Esophagus muscularis mucosa (tissue), 4 donors: ENCODE measurements around the gene PLEKHA7. TPM values are rescaled to one million over a fixed set of nuclear protein-coding genes. Genes with fewer than 3 reads are reported as not detected.

Source experiments
- DNase-seq: peaks from one replicate; pipeline ENCODE4 v3.0.0-alpha.2; 2017; ENCODE audit errors: extremely low spot score
- H3K27ac ChIP-seq, 4 donors: fragments of 200-600 bp; sonication (generic); replicated peaks in 1 of 4; 1 replicate in 3 of 4; 2 replicates in 1 of 4; pipeline ENCODE4 v1.5.1; 2016 to 2019; ENCODE audit warnings: mild to moderate bottlenecking in 1 of 4
- H3K27me3 ChIP-seq, 4 donors: fragments of 200-600 bp; sonication (generic); one replicate each; pipeline versions ENCODE4 v1.5.1 to v1.6.0; 2016 to 2019
- H3K36me3 ChIP-seq, 4 donors: fragments of 200-600 bp; sonication (generic); one replicate each; pipeline ENCODE4 v1.5.1; 2016 to 2019
- H3K4me1 ChIP-seq, 4 donors: fragments of 200-600 bp; sonication (generic); one replicate each; pipeline ENCODE4 v1.5.1; 2016 to 2019
- H3K4me3 ChIP-seq, 4 donors: fragments of 200-600 bp; sonication (generic); 1 replicate in 2 of 4; 2 replicates in 2 of 4; pipeline ENCODE4 v1.5.1; 2016 to 2019; ENCODE audit warnings: mild to moderate bottlenecking in 4 of 4, moderate library complexity in 1 of 4
- H3K9me3 ChIP-seq, 4 donors: fragments of 200-600 bp; sonication (generic); 1 replicate in 3 of 4; 2 replicates in 1 of 4; pipeline ENCODE4 v1.5.1; 2016 to 2019
- EP300 ChIP-seq: sonication (generic); formaldehyde crosslinking; IDR thresholded peaks from one replicate; pipeline ENCODE4 v1.6.1; 2017; ENCODE audit warnings: antibody characterized with exemption
- POLR2A ChIP-seq: fragments of 450-650 bp; IDR thresholded peaks from one replicate; pipeline ENCODE4 v1.6.1; 2017; ENCODE audit warnings: antibody characterized with exemption, moderate library complexity, mild to moderate bottlenecking, low read depth
- POLR2AphosphoS5 ChIP-seq, 2 donors: sonication (generic); formaldehyde crosslinking; IDR thresholded peaks; one replicate each; pipeline ENCODE4 v1.6.1; 2017; ENCODE audit warnings: antibody characterized with exemption in 2 of 2
- WGBS: methylation state at CpG from one replicate; pipeline ENCODE4 v1.1.5; 2018; 5-methylcytosine and 5-hydroxymethylcytosine counted together
- intact Hi-C: fragments of 100-400 bp; cut with DNase I; formaldehyde crosslinking; loops from one replicate; pipeline ENCODE4 v1.15.1; 2023
- total RNA-seq, 4 donors: library from RNA; depleted of rRNA; stranded (reverse); fragments of >200 nt; gene quantifications; one replicate each; pipeline versions ENCODE4 v1.1.0 to v1.2.1, GENCODE V29; 2016
- TF ChIP-seq, protein P1 (sequence below), 3 experiments: fragments of 200-600 bp in 2 of 3; fragments of 450-650 bp in 1 of 3; sonication (generic) in 2 of 3; IDR thresholded peaks; one replicate each; pipeline ENCODE4 v1.5.1; 2017 to 2019; ENCODE audit warnings: antibody characterized with exemption in 3 of 3, mild to moderate bottlenecking in 2 of 3, moderate library complexity in 1 of 3

PLEKHA7 gene
- total RNA-seq, 4 donors from 2014 or later: 5.8 to 9.1 (median 7.7) TPM

DNA sequence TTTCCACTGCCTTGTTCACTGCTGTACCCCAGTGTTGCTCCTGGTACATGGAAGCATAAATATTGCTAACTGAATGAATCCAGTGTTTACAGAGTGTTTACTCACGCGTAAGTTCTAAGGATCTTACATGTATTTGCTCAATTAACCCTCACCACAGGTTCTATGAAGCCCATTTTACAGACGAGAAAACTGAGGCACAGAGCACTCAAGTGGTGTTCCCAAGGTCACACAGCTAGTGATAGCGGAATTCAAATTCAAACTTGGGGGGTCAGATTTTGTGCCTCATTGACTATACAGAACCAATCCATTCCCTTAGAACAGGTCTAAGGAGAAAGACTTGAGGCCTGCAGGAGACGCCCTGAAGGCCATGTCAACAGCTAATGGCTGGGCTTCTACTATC lies 72.3 kb downstream of the PLEKHA7 start:
- Histone ChIP-seq H3K4me3 (no peak overlapping the region), H3K27me3 (no peaks in the 10 kb centered on the region), H3K27ac (no peak overlapping the region), H3K36me3 (no peaks in the 10 kb centered on the region), H3K9me3 (no peaks in the 10 kb centered on the region), H3K4me1 (peaks cover 0 to 5% (median 2%) of the 10 kb centered on the region in 4 donors)
- no peak for TF ChIP-seq EP300
- TF ChIP-seq POLR2AphosphoS5 (IDR thresholded peaks at IDR 0.05): no peak
- TF ChIP-seq, protein P1, sequence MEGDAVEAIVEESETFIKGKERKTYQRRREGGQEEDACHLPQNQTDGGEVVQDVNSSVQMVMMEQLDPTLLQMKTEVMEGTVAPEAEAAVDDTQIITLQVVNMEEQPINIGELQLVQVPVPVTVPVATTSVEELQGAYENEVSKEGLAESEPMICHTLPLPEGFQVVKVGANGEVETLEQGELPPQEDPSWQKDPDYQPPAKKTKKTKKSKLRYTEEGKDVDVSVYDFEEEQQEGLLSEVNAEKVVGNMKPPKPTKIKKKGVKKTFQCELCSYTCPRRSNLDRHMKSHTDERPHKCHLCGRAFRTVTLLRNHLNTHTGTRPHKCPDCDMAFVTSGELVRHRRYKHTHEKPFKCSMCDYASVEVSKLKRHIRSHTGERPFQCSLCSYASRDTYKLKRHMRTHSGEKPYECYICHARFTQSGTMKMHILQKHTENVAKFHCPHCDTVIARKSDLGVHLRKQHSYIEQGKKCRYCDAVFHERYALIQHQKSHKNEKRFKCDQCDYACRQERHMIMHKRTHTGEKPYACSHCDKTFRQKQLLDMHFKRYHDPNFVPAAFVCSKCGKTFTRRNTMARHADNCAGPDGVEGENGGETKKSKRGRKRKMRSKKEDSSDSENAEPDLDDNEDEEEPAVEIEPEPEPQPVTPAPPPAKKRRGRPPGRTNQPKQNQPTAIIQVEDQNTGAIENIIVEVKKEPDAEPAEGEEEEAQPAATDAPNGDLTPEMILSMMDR (IDR thresholded peaks at IDR 0.05): no peak
- TF ChIP-seq POLR2A: no peak
- intact Hi-C loops: no loop called here
- 77% methylated on average over 5 of the region's 5 CpGs for WGBS
- no peak for DNase-seq

DNA sequence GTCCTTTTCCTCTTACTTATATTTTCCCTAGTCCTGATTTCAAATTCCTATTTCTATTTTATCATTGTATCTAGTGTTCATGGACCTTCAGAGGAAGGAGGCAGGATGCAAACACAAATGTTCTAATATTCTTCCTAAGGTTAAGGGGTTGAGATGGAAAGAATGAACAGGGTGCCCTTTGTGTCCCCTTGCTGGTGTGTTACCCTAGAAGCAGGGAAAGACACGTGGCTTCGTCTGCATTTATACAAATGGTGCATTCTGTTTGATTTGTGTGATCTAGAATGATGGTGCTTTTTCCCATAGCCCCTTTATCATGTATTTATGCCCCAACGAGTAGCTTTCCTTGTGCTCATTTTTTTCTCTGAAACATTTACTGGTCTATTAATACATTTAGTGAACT lies 76.2 kb downstream of the PLEKHA7 start:
- Histone ChIP-seq H3K36me3 (no peaks in the 10 kb centered on the region), H3K9me3 (no peaks in the 10 kb centered on the region), H3K27ac (no peak overlapping the region), H3K4me1 (peaks cover 20 to 37% (median 28%) of the 10 kb centered on the region in 4 donors), H3K27me3 (no peaks in the 10 kb centered on the region), H3K4me3 (no peak overlapping the region)
- intact Hi-C loops: no loop called here
- TF ChIP-seq, protein P1 (IDR thresholded peaks at IDR 0.05): no peak
- TF ChIP-seq EP300: no peak
- TF ChIP-seq POLR2AphosphoS5 (IDR thresholded peaks at IDR 0.05): no peak
- no peak for TF ChIP-seq POLR2A
- 77% methylated on average over 3 of the region's 3 CpGs for WGBS
- no peak for DNase-seq

DNA sequence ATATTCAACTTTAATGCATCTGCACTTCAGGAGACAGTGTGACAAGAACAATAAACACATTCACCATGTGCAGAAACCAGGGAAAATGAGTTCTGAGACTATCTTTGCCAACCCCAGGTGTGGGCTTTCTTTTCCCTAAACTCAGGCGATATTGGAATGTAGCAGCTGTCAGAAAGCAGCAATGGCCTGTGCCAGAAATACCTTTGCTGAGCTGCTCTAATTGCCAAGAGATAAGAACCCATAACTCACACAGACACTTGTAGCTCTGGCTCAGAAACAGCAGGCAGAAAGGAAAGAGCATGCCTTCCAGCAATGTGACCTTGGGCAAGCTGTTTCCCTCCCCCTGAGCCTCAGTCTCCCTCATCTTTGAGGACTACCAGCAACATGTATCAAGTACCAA lies 77.6 kb downstream of the PLEKHA7 start:
- 30% methylated on average over 1 of the region's 1 CpG for WGBS
- H3K9me3 ChIP-seq: no peaks in the 10 kb centered on the region
- H3K27me3 ChIP-seq: no peaks in the 10 kb centered on the region
- no peaks in the 10 kb centered on the region for H3K36me3 ChIP-seq
- DNase-seq: no peak
- no peak overlapping the region for H3K4me3 ChIP-seq
- no peak for TF ChIP-seq POLR2A
- TF ChIP-seq POLR2AphosphoS5 (IDR thresholded peaks at IDR 0.05): no peak
- no peak for TF ChIP-seq EP300
- TF ChIP-seq, protein P1 (IDR thresholded peaks at IDR 0.05): no peak
- no peak overlapping the region for H3K27ac ChIP-seq
- peaks cover 22 to 38% (median 28%) of the 10 kb centered on the region in 4 donors for H3K4me1 ChIP-seq
- intact Hi-C loops: no loop called here

DNA sequence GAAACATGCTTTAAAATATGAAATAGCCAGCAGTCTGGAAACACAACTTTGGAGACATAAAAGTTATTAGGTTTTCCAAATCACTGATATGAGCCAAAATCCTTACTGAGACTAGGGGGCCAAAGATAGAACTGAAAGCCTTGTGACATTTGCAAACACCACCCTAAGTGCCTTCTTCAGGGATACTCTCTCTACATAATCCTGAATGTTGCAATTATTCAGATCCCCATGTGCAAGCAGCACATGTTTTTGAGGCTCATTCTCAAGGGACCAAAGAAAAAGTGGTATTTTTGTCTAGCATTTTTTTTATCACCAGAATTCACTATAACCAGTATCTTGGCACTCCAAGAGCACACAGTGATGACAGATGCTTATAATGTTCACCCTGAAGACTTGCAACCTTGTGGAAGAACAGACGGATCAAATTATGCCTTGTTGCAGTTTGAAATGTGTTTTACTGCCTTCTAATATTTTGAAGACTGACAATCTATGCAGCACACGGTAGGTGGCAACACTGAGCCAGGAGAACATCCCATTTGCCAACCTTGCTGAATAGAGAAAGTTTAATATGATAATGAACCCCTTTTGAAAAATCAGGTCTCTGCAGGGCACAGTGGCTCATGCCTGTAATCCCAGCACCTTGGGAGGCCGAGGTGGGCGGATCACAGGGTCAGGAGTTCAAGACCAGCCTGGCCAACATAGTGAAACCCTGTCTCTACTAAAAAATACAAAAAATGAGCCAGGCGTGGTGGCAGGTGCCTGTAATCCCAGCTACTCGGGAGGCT lies 78.5 kb downstream of the PLEKHA7 start:
- H3K36me3 ChIP-seq: no peaks in the 10 kb centered on the region
- intact Hi-C loops: no loop called here
- H3K9me3 ChIP-seq: no peaks in the 10 kb centered on the region
- H3K27me3 ChIP-seq: no peaks in the 10 kb centered on the region
- DNase-seq: no peak
- H3K4me1 ChIP-seq: peaks cover 22 to 38% (median 28%) of the 10 kb centered on the region in 4 donors
- 33% methylated on average over 6 of the region's 6 CpGs for whole genome bisulfite sequencing
- H3K4me3 ChIP-seq: no peak overlapping the region
- TF ChIP-seq POLR2AphosphoS5 (IDR thresholded peaks at IDR 0.05): no peak
- TF ChIP-seq, protein P1 (IDR thresholded peaks at IDR 0.05): peak; percentile 45 to 65 (median 50)
- H3K27ac ChIP-seq: no peak overlapping the region
